Gastroesophageal sphincter (tissue), 3 donors: ENCODE data around the gene ISM1.

Experiments used
- EP300 ChIP-seq: sonication (generic); formaldehyde crosslinking; IDR thresholded peaks from one replicate; pipeline ENCODE4 v1.6.1; 2017; ENCODE audit warnings: antibody characterized with exemption, mild to moderate bottlenecking
- POLR2A ChIP-seq, 2 donors: fragments of 450-650 bp; IDR thresholded peaks; one replicate each; pipeline ENCODE4 v1.6.1; 2017; ENCODE audit warnings: antibody characterized with exemption in 2 of 2, mild to moderate bottlenecking in 2 of 2, moderate library complexity in 1 of 2
- POLR2AphosphoS5 ChIP-seq: sonication (generic); formaldehyde crosslinking; IDR thresholded peaks from one replicate; pipeline ENCODE4 v1.6.1; 2017; ENCODE audit warnings: antibody characterized with exemption
- TF ChIP-seq, protein P1 (sequence below), 4 experiments: fragments of 200-600 bp in 2 of 4; fragments of 450-650 bp in 2 of 4; sonication (generic) in 1 of 4; IDR thresholded peaks; one replicate each; pipeline ENCODE4 v1.5.1; 2017 to 2019; ENCODE audit warnings: antibody characterized with exemption in 4 of 4, mild to moderate bottlenecking in 2 of 4, moderate library complexity in 2 of 4

DNA sequence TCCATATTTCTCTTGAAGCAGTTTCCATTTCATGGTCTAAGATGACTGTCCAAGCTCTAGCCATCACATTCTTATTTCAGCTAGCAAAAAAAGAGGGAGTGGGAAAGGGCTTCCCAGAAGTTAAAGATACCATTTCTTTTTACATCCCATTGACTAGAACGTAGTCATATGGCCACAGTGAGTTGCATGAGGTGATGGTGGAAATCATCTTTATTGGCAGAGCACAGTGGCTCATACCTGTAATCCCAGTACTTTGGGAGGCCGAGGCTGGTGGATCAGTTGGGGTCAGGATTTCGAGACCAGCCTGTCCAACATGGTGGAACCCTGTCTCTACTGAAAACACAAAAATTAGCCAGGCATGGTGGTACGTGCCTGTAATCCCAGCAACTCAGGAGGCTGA, 99.6 kb downstream of the ISM1 start:
- TF ChIP-seq POLR2A (IDR thresholded peaks at IDR 0.05) (no peak), POLR2AphosphoS5 (no peak), EP300 (no peak)
- TF ChIP-seq, protein P1, sequence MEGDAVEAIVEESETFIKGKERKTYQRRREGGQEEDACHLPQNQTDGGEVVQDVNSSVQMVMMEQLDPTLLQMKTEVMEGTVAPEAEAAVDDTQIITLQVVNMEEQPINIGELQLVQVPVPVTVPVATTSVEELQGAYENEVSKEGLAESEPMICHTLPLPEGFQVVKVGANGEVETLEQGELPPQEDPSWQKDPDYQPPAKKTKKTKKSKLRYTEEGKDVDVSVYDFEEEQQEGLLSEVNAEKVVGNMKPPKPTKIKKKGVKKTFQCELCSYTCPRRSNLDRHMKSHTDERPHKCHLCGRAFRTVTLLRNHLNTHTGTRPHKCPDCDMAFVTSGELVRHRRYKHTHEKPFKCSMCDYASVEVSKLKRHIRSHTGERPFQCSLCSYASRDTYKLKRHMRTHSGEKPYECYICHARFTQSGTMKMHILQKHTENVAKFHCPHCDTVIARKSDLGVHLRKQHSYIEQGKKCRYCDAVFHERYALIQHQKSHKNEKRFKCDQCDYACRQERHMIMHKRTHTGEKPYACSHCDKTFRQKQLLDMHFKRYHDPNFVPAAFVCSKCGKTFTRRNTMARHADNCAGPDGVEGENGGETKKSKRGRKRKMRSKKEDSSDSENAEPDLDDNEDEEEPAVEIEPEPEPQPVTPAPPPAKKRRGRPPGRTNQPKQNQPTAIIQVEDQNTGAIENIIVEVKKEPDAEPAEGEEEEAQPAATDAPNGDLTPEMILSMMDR (IDR thresholded peaks at IDR 0.05), result no peak
